ENCODE data around the gene TMCC2.

Gene TMCC2

GRCh38 chr1:205306929-205307566, 79.3 kb downstream of the TMCC2 start:
- DNase-seq = no peak

DNA sequence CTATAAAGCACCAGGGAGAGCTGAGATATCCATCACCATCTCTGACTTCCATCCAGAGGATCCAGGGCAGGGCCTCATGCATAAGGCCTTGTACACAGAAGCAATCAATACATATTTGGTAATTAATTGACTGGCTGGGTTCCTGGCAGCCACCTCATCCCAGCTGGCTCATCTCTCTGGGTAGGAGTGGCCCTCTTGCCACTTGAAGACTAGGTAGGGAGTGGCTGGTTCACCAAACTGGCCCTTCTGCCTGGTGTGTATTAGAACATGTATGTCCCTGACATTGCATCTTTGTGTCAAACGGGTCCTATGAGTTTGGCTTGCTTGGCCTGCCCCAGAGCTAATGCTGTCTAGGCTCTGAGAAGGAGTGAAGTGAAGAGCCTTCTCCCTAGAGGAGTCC, 82.0 kb downstream of the TMCC2 start:
- DNase-seq = no peak

- no peak for DNase-seq
These were observed 83.4 kb downstream of the TMCC2 start for GRCh38 chr1:205310976-205311704.

- DNase-seq = peak; percentile 50
These were observed 85.3 kb downstream of the TMCC2 start for GRCh38 chr1:205312866-205313562.

DNA sequence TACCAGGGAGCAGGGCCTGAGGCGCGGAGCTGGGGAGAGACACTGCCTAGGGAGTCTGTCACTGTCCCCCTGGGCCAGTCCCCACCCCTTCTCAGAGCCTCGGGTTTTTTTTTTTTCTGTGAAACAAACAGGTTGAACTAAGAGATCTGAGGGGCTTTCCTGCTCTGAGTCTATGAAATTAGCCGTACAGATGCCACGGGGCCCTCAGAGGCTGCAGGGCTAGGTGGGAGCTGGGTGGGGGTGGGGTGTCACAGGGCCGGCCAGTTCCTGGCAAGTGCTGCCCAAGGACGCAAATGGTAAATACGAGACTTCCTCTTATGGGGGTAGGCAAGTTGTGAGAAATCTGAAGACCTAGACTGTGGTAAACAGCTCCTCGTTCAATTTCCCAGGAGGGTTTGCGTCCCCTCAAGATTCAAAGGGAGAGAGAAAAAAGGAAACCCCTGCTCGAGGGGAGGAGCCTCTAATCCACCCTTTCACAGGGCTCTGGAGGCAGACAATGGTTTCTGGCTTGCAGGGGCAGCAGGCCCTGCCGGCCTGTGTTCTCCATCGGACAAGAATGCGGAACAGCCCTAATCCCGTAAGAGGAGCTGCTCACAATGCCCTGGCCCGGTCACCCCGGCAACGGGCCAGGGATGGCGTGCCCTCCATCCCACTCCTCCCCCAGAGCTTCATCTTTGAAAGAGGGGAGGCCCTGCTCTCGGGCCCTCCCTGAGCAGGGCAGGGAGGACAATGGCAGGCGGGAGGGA, 86.0 kb downstream of the TMCC2 start:
- DNase-seq = peak; percentile 50

DNA sequence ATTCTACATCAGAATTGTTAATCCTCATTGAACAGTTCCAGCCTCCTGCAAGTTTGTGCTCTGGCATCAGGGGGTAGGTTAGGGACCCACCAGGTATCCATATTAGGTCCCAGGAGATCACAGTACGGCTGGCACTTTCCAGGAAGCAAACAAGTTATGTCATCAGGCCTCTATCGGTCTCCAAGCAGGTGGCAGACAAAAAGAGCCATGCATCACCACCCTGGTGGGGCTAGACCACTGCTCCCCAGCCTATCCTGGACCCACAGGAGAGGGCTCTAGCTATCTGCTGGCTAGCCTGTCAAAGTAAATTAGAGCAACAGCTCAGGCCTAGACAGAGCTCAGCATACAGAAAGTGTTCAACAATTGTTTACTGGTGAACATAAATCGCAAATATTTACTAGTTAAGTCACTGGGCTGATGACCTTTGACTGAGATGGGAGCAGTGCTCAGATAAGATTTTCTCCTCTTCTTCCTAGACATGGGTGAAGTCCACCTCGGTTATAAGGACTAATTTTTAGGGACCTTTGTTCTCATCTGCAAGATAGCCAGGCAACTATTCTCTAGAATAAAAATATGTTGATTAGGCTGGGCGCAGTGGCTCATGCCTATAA, 87.4 kb downstream of the TMCC2 start:
- DNase-seq = peak; percentile 25

DNA sequence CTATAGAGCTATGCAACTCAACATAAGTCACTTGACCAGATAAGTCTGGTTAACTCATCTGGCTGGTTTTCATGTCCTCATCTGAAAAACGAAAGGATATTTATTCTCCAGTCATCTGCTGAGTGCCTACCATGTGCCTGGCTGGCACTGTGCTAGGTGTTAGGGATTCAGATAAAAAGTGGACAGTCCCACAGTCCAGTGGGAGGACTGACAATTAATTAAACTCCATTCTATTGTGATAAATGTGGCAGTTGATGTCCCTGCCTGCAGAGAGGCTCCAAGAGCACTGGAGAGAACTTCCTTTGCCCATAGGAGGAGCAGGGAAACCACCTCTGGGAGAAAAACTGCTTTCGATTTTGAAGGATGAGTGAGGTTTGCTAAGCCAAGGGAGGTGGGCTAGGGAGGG, 88.4 kb downstream of the TMCC2 start:
- DNase-seq = no peak

- DNase-seq = peak; percentile 18
These were observed 89.7 kb downstream of the TMCC2 start for GRCh38 chr1:205317311-205317917.

GRCh38 chr1:205318231-205318991, 90.7 kb downstream of the TMCC2 start:
- DNase-seq = no peak

- peak; percentile 58 for DNase-seq
These were observed 91.6 kb downstream of the TMCC2 start for GRCh38 chr1:205319081-205320018.

DNA sequence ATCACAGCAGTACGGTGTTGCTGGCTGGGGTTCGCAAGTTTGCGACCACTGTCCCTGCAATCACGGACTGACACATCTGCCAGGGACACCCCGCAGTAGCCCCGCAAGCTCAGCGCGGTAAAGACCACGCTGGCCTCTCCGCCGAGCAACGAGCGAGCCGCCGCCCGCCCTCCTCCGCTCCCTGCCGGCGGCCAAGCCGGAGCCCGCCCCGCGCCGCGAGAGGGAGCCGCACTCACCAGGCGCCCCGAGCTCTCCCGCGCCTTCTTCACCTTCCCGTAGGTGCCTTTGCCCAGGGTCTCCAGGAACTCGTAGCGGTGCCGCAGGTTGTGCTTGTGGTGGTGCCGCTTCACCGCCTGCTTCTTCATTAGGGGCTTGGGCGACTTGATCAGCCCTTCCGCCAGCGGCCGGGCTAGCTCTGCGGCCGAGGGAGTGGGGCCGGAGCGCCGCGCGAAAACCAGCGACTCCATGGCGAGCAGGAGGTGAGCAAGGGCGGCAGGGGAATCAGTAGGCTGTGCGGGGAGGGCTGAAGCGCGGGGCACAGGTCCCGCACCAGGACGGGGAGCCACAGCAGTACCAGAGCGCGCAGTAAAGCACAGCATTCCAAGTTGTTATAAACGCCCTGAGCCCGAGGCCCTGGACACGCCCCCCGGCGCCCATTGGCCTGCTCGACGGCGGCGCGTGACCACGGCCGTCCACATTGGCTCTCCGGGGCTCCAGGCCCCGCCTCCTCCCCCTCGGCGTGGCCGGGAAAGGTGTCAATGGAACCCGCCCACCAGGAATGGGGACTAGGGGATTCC, 93.6 kb downstream of the TMCC2 start, which contains the start of gene NUAK2:
Gene NUAK2 (minus strand): TSS at position 584 of the 797 bp plus-strand sequence. CDS start 117 bp downstream, at position 467.
- peak; percentile 93 for DNase-seq

DNA sequence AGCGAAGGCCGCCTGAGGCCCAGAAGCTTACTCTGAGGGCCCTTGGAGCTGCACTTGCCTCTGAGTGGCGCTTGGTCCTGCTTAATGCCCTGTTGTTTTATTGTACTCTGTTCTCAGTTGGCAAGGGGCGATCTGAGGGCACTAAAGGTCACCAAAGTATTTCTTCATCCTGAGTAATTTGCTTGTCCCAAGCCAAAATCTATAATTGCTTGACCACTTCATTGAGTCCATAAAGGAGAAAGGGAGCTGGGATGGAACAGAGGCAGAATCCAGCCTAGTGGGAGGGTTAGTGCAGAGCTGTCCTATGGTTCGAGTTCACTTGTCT, 94.2 kb downstream of the TMCC2 start:
- no peak for DNase-seq

Measured in CD4-positive, alpha-beta T cell treated with Interleukin-6 for 4 hours (primary cell).